HT1080 (cell line): ENCODE results near the gene WHAMM. TPM values are rescaled to one million over a fixed set of nuclear protein-coding genes. Genes with fewer than 3 reads are reported as not detected.
"Not testable (repeated sequence)": the region's sequence is repeated elsewhere in the genome, so short reads cannot be mapped to it uniquely, and the experiment has no call there.

Experiments used
- DNase-seq: peaks from one replicate; pipeline ENCODE4 v3.0.0-alpha.2; 2015; ENCODE audit warnings: low read depth
- polyA plus RNA-seq, 2 experiments: library from polyadenylated mRNA; depleted of rRNA; stranded (reverse); fragments of >200 nt; gene quantifications; 2 replicates each; pipeline ENCODE4 v1.2.3, GENCODE V29; 2015
- total RNA-seq: library from RNA; depleted of rRNA; stranded (reverse); fragments of >200 nt; shearing (Covaris generic); gene quantifications from 2 replicates; pipeline ENCODE4 v1.2.3, GENCODE V29; 2014; rRNA removed

Gene WHAMM
- total RNA-seq, result 2.9 and 3.6 TPM in 2 replicates
- polyA plus RNA-seq (2015; cell fraction: cytosol; rRNA removed), result 4.6 and 5.2 TPM in 2 replicates
- polyA plus RNA-seq (2015; cell fraction: nucleus; rRNA removed), result 4.6 and 5.8 TPM in 2 replicates

- peak; percentile 97 for DNase-seq
Observed at GRCh38 chr15:82809308-82810060, at the start of gene WHAMM. Gene WHAMM (plus strand): TSS chr15:82809628. CDS start chr15:82809727, 99 bp downstream.

- no peak for DNase-seq
Observed at GRCh38 chr15:82763361-82764116, 45.9 kb upstream of the WHAMM start.

GRCh38 chr15:82764117-82764490, 45.3 kb upstream of the WHAMM start:
- no peak for DNase-seq

- DNase-seq, result no peak
Observed at GRCh38 chr15:82764740-82765139, 44.7 kb upstream of the WHAMM start.

- not testable (repeated sequence) for DNase-seq
Observed at GRCh38 chr15:82766201-82766600, 43.2 kb upstream of the WHAMM start.

GRCh38 chr15:82767163-82767829, 42.1 kb upstream of the WHAMM start:
- DNase-seq, result no peak

- DNase-seq, result peak; percentile 32
Observed at GRCh38 chr15:82768414-82769054, 40.9 kb upstream of the WHAMM start.

GRCh38 chr15:82771789-82772607, 37.4 kb upstream of the WHAMM start:
- DNase-seq, result no peak

- no peak for DNase-seq
Observed at GRCh38 chr15:82774496-82774895, 34.9 kb upstream of the WHAMM start.

GRCh38 chr15:82778755-82779154, 30.7 kb upstream of the WHAMM start:
- DNase-seq, result no peak

GRCh38 chr15:82781349-82781748, 28.1 kb upstream of the WHAMM start:
- no peak for DNase-seq

- no peak for DNase-seq
Observed at GRCh38 chr15:82788496-82788895, 20.9 kb upstream of the WHAMM start.

- no peak for DNase-seq
Observed at GRCh38 chr15:82789491-82789890, 19.9 kb upstream of the WHAMM start.

GRCh38 chr15:82790321-82790720, 19.1 kb upstream of the WHAMM start:
- no peak for DNase-seq

GRCh38 chr15:82792068-82792467, 17.4 kb upstream of the WHAMM start:
- no peak for DNase-seq

- no peak for DNase-seq
Observed at GRCh38 chr15:82793737-82794136, 15.7 kb upstream of the WHAMM start.

GRCh38 chr15:82798104-82798503, 11.3 kb upstream of the WHAMM start:
- no peak for DNase-seq

GRCh38 chr15:82798531-82799166, 10.8 kb upstream of the WHAMM start:
- no peak for DNase-seq

- DNase-seq, result no peak
Observed at GRCh38 chr15:82799183-82799841, 10.1 kb upstream of the WHAMM start.

GRCh38 chr15:82802497-82802896, 6.9 kb upstream of the WHAMM start:
- no peak for DNase-seq
